Brain microvascular endothelial cell (primary cell): Measurements from ENCODE around the gene GIPC3.
A peak's percentile ranks its signal among the peaks of the same experiment; 100 is the strongest.

ENCODE experiments used
- DNase-seq: peaks from one replicate; pipeline ENCODE4 v3.0.0-alpha.2; 2020
- H3K27ac ChIP-seq: fragments of 250-450 bp; sonication (Bioruptor Pico); 2 replicates; pipeline ENCODE4 v1.5.1; 2020; ENCODE audit warnings: mild to moderate bottlenecking, moderate library complexity
- H3K27me3 ChIP-seq: fragments of 250-450 bp; sonication (Bioruptor Pico); replicated peaks from 2 replicates; pipeline ENCODE4 v1.5.1; 2020; ENCODE audit warnings: mild to moderate bottlenecking
- H3K36me3 ChIP-seq: fragments of 250-450 bp; sonication (Bioruptor Pico); replicated peaks from 2 replicates; pipeline ENCODE4 v1.5.1; 2020; ENCODE audit warnings: mild to moderate bottlenecking
- H3K4me3 ChIP-seq: 2 replicates; pipeline ENCODE4 v1.5.1; 2011; ENCODE audit warnings: low read depth, mild to moderate bottlenecking, control low read depth, low read length, moderate library complexity
- in situ Hi-C: cut with HindIII; loops from 2 replicates; pipeline ENCODE4 v1.10.0; 2017; ENCODE audit warnings: low sequenced_read_pairs, low pct_ligation_motif_present
- TF ChIP-seq, protein P1 (sequence below): IDR thresholded peaks from 2 replicates; pipeline ENCODE4 v1.5.1; 2011; ENCODE audit warnings: low read depth, mild to moderate bottlenecking, moderate library complexity, low read length, control low read depth, inconsistent platforms; ENCODE audit errors: missing control alignments

Gene GIPC3

DNA sequence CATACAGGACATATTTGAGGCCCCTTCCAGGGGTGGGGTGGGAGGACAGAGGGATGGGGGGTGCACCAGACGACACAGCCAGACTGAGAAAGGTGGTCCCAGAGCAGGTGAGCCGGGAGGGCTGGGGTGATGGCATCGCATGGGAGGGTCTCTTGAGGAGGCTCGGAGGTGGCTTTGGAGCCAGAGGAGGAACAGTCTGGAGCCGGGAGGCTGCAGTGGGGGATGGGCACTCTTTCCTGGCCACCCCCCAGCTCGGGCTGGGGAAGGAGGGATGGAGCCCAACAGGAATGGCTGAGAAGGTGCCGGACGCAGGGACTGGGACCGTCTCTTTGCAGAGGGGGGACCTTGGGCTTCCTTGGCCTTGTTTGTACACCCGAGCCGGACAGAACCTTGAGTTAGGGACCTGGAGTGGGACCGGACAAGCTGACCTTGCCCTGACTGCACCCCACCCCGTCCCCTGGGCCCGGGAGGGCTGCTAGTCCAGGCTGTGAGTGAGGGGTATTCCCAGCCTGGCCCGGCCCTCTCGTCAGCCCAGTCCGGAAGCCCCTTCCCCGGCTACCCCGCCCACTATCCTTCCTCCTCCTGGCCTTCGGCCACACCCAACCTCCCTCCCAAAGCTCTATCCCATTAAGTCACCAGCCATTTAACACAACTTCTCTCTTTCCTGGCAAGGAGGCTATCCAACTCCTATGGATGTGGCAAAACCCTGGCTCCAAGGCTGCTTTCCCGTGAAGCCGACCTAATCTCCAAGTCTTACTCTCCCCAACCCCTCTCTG lies 22.2 kb downstream of the GIPC3 start:
- no peak for DNase-seq
- Histone ChIP-seq H3K4me3 (peak overlapping the region; percentile 61), H3K27ac (peak overlapping the region; percentile 55), H3K27me3 (no peaks in the 10 kb centered on the region), H3K36me3 (peaks cover 18% of the 10 kb centered on the region)
- TF ChIP-seq, protein P1, sequence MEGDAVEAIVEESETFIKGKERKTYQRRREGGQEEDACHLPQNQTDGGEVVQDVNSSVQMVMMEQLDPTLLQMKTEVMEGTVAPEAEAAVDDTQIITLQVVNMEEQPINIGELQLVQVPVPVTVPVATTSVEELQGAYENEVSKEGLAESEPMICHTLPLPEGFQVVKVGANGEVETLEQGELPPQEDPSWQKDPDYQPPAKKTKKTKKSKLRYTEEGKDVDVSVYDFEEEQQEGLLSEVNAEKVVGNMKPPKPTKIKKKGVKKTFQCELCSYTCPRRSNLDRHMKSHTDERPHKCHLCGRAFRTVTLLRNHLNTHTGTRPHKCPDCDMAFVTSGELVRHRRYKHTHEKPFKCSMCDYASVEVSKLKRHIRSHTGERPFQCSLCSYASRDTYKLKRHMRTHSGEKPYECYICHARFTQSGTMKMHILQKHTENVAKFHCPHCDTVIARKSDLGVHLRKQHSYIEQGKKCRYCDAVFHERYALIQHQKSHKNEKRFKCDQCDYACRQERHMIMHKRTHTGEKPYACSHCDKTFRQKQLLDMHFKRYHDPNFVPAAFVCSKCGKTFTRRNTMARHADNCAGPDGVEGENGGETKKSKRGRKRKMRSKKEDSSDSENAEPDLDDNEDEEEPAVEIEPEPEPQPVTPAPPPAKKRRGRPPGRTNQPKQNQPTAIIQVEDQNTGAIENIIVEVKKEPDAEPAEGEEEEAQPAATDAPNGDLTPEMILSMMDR: no peak
- in situ Hi-C loops: no loop called here

DNA sequence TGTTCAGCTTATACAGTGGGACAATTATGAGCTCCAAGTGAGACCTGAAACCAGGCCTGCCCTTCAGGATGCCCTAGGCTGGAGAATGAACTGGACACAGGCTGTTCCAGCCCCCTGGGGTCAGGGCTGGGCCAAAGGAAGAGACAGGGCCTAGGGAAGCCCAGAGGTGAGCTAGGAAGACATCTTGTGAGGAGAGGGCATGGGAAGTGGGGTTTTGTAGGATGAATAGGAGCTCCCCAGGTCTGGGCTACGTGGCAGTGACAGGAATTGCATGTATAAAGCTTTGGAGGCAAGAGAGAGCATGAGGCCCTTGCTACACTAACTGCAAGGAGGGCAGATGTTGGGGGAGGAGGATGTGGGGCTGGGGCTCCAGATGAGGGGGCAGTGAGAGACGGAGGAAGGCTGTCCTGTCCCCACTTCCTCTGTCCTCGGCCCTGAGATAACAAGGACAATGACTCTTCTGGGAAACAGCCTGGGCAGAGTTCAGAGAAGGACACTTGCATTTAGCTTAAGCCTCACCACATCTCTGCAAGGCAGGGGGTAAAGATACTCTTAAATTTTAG lies 22.9 kb downstream of the GIPC3 start:
- H3K27me3 ChIP-seq: no peaks in the 10 kb centered on the region
- in situ Hi-C loops: no loop called here
- DNase-seq: no peak
- no peak overlapping the region for H3K27ac ChIP-seq
- peaks cover 20% of the 10 kb centered on the region for H3K36me3 ChIP-seq
- no peak overlapping the region for H3K4me3 ChIP-seq
- TF ChIP-seq, protein P1: no peak

DNA sequence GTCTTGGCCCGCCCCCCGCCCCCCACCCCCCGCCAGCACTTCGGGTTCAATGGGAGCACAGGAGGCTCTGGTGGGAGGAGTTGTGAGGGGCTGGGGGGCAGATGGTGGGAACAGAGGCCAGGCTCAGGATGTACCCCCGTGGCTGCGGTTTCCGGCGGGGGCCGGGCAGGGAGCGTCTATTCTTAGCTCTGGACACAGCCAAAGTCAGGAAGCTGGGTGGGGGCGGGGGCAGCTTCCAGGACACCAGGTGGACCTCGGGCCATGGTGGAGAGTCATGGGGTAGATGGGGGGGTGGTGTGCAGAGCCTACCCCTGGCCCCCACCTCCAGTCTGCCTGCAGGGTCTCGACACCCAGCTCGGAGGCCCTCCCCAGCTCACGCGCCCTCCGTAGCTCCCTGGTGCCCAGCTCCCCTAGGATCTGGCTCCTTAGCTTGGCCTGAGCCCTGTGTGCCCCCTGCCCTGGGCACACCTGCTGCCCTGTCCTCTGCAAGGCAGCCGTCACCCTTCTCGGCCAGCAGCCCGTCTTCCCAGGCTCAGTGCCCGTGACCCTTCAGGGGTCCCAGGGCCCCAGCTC lies 23.6 kb downstream of the GIPC3 start:
- H3K36me3 ChIP-seq: peaks cover 20% of the 10 kb centered on the region
- peak; percentile 25 for DNase-seq
- in situ Hi-C loops: no loop called here

GRCh38 chr19:3609779-3610719 lies 24.8 kb downstream of the GIPC3 start:
- TF ChIP-seq, protein P1: no peak
- in situ Hi-C loops: no loop called here
- H3K27ac ChIP-seq: no peak overlapping the region
- H3K4me3 ChIP-seq: no peak overlapping the region
- no peaks in the 10 kb centered on the region for H3K27me3 ChIP-seq
- peaks cover 20% of the 10 kb centered on the region for H3K36me3 ChIP-seq
- no peak for DNase-seq

More for the DNA sequence above, 23.6 kb downstream of the GIPC3 start:
- H3K27ac ChIP-seq: no peak overlapping the region
- TF ChIP-seq, protein P1: no peak
- H3K27me3 ChIP-seq: no peaks in the 10 kb centered on the region
- no peak overlapping the region for H3K4me3 ChIP-seq

DNA sequence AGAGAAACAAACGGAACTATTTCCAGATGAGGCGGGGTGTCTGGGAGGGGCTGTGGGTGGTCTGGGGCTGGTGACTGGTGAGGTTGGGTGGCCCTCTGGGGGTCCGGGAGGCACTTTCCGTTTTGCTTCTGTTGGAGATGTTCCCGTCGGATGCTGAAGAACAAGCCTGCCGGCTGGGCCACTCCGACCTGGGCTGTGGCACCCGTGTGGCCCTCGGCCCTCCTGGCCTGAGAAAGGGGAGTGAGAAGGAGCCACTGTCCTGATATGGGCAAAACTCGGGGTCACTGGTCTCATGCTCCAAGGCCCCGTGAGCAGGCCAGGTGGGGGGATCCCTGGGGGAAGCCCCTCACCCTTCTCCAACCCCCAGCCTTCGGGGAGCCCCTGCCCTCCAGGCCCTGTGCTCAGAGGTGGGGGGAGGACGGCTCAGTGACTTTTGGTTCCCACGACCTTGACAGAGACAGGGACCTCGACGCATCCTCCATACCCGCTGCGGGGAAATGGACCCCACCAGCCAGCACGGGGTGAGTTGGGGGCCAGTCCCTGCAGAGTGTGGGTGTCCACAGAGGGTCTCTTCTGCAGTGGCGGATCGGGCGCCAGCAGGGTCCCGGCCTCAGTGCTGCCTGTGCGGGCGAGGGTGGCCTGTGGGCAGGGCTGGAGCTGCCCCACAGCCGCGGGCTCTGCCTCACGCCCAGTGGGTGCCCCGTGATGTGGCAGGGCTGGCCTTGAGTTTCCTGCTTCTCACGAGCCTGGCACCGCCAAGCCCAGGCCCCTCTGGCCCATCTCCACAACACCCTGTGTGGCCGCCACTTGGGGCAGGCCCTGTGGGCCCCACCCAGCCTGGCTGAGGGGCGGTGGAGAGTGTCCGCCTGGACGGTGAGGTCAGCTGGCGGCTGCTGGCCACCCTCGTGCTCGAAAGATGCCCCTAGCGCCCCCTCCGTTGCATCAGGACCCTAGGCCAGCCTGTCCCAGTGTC lies 25.8 kb downstream of the GIPC3 start:
- DNase-seq: no peak
- no peak overlapping the region for H3K4me3 ChIP-seq
- no peaks in the 10 kb centered on the region for H3K27me3 ChIP-seq
- in situ Hi-C loops: no loop called here
- no peak overlapping the region for H3K27ac ChIP-seq
- TF ChIP-seq, protein P1: no peak
- peaks cover 20% of the 10 kb centered on the region for H3K36me3 ChIP-seq
